ENCODE results near the gene HCN1.
A peak's percentile ranks its signal among the peaks of the same experiment; 100 is the strongest.

The HCN1 gene

DNA sequence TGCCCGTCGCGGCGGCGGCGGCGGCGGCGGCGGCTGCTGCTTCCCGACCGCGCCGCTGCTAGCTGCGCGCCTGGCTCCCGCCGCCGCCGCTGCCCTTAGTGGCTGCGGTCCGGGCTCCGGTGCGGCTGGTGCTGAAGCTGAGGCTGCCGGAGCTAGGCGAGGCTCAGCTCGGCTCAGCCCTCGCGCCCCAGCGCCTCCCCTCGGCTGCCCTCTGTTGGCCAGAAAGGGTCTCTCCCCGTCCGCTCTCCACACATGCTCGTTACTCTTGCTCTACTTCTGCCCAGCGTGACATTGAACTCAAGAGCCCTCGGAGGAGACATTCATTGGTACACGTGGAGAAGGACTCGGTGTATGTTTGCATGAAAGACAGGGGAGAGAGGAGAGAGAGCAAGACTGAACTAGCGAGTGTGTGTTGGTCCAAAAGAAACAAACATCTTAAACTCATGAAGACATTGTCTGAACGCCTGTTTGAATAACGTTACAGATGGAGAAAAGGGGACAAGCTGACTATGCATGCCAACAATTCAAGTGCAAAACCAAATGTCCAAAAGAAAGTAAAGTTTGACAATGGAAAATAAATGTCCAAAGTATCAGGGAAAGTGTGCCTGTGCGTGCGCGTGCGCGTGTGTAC is at the start of gene HCN1:
Gene HCN1 (minus strand): TSS at position 175 of the 631 bp plus-strand sequence.
- DNase-seq, result peak; percentile 96

DNA sequence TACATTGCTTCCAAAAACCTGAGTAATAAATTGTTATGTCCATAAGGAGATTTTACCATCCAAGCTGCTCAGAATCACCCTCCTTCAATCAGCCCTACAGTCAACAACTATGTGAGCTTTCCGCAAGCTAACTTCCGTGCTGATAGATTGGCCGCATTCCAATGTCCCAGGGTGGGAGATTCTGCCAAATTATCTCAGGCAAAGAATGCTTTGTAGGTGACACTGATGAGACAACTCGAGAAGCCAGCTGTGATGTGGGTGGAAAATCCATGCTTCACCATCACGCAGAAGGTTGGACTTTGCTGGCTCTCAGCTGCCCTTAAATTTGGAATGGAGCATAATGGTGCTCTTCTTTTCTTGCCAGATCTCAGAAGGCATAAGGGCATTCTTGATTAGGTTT is 44.9 kb upstream of the HCN1 start:
- DNase-seq, result no peak

DNA sequence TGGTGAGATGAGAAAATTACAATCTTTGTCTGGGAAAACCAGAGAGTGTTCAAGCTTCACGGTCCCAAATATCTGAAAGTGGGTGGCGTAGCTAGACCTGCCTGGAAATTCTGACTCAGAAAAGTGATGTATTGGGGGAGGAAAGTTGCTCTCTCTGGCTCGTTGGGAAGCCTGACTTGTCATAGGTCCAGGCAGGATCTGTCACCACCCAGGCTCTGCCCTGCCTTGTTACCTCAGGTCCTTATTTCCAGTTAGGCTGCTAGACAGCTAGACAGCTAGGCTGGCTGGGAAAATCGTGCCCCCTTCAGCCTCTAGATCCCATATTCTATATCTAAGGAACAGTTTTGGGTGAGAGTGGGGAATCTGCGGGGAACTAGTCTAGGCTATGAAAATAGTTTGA is 41.0 kb upstream of the HCN1 start:
- DNase-seq, result no peak

DNA sequence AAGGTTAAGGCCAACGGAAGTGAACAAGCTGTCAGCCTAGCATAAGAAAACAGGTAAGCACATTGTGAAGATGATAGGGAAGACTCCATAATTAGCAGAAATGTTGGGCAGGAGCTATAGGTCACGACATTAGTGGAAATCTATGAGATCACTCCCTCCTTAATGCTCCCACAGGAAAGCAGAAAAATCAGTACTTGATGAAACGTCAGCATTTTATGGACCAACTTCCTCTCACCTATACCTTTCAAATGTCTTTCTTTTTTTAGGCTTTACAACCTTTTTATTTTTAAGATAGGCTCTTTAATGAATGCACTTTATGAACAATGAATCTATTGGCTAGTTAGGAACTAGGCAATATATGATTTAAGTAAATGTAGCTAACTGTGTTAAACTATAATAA is 29.4 kb upstream of the HCN1 start:
- no peak for DNase-seq

DNA sequence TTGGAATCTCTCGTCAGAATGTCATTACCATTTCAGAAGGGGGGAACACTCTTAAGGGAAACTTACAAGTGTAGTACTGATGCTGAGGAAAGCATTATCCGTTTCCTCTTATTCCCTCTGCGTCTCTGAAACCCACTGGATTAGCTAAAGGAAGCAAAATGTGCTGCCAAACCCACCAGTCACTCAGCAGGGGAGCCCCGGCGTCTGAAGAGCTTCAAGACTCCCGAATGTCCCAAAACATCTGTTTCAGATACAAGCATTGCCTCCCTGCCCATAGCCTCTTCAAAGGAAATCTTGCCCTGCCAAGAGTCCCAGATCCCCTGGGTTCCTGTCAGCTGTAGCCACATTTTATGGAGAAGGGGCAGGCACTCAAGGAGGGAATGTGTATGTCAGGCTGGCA is 1.0 kb upstream of the HCN1 start:
- DNase-seq, result peak; percentile 22

DNA sequence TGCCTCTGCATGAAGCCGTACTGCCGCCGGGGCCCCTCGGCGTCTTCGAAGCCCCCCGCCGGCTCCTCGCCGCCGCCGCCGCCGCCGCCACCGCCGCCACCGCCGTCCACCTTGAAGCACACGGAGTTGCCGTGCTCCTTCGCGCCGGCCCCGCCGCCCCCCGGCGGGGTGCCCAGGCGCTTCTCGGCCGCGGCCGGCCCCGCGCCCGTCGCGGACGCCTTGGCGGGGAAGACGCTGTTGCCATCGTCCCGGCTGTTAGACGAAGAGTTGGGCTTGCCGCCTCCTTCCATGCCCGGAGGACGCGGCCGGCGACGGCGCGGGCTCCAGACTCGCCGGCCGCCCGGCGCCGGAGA is 400 bp downstream of the HCN1 start:
- no peak for DNase-seq

DNA sequence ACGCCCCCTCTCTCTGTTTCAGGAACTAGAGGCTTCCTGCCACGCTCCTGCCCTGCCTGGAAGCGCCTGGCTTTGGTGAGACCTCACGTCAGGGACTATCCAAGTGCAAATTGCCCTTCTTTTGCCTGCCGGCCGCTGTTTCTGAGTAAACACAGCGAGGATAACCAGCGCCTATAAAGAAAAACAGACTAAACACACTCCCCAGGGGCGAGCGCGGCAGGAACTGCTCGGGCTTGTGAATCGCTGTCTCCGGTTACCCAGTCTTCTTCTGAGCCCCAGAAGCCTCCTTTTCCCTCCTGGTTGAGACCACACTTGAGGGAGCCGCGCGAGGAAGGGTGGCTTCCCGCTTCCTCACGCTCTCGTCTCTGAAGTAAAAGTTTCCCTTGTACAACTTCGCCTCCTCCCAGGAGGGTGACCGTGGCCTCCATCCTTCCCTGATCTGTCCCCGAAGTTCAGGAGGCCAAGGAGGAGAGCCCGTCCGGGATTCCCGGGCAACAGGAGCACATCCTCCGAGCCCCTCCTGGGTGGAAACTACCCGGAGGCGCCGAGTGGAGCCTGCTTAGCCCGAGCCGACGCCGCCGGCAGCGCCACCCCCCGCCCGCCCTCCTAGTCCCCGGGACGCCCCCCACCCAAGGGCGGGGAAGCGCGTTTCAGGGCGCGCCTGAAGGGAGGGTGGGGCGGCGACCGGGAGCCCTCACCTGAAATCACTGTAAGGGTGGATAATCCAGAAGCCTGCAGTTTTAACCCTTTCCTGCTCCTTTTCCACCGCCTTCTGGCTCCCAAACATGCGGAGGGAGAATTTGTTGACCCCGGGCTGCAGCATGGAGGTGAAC is 993 bp downstream of the HCN1 start:
- peak; percentile 68 for DNase-seq

DNA sequence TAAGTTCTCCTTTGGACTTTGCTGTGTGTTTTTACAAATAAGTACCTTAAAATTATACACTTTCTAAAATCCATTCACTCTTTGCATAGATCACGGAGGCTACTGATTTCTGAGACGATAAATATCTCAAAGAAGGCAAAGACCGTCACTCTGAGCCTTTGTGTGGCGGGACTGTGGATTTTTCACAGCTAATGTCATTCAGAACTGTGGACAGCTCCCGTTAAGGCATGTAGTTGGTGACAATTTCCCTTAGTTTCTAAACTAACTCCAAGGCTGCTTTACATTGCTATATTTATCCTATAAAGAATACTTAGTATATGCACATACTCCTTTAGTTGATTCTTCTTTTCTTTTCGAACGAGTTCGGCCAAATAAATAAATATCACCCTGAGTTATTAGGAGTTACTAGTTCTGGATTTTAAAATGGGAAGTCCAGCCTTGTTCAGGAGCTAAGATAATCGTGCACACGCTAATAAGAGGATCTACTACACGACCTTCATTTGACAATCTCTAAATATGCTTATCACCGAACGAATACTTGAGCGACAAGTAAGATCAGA is 1.8 kb downstream of the HCN1 start:
- DNase-seq, result peak; percentile 57

DNA sequence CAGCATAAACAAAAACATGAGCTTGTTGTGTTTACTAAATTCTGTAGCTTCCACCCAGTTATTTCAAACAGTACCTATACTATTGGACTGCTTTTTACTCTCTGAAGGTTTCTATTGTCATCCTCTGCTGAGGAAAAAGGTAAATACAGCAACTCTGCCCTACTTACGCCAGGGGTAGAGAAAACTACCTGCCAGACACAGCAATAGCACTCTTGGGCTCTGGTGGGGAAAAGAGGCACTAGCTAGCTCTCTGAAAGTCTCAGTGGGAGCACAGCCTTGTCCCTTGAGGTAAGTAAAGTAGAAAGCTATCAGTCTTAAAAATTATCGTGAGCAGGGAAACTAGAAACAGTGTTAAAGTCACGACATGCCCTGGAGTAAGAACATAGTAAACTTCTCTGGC is 3.7 kb downstream of the HCN1 start:
- DNase-seq, result no peak

DNA sequence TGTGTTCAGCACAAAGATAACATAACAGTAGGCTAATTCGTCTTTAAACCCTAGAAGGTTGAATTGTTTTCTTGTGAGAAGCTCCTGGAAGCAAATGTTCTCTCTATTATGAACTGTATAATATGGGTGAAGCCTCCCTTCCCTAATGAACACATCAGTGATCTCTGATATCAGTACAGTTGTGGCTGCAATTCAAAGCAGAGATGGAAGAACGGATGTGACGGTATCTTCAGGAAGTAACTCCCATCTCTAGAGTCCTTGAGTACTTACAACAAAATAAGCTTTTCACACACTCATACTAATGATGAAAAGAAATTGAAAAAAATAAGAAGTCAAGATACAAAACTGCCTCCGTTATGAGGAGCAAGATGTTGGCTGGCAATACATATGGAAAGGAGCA is 4.5 kb downstream of the HCN1 start:
- no peak for DNase-seq

DNA sequence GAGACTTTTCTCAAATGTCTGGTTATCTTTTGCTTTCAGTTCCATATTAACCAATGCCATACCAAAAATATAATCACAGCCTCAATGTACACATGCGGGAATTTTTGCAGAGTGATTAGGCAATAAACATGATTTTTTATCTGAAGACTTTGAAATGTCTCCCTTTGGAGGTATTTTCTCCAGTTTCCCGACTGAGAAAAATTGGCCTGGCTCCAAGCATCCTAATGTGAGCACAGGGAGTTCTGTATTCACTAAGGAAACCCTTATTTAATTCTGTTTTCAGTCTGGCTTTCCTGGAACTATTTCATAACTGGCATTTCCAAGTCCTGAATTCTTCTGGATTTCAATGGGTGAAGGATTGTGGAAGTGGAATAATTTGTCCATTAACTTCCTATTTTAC is 8.5 kb downstream of the HCN1 start:
- DNase-seq, result peak; percentile 2

DNA sequence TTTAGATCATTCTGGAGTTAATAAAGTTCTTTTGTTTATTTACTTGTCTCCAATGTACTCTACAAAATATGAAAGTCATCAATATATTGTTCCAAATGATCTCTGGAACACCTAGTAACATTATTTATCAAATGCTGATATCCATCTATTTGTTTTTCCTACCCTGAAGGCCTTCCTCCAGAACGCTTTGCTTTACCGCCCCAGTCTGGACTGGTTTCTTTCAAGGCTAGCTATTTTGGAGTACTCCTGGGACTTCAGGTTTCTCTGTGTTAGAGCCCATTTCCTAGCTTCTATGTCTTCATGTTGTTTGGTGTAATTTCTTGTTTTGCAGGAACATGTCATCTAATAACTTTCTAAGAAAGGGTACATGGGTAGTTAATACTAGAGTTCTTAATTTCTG is 9.6 kb downstream of the HCN1 start:
- DNase-seq, result no peak

DNA sequence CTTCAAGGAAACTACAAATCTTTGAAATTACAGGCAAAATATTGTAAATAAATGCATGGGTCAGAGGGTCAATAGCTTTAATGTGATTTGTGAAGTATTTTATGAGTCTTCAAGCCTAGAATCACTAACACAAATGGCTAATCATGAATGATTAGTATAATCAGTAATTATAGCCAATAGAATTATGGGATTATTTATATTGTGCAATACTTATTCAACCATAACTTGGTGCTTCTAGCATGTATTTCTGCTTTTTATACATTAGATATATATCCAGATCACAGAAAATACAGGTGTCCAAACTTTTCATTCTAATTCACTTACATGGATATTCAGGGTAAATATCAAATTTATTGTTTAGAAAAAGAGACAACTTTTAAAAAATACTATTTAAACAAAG is 12.1 kb downstream of the HCN1 start:
- no peak for DNase-seq

DNA sequence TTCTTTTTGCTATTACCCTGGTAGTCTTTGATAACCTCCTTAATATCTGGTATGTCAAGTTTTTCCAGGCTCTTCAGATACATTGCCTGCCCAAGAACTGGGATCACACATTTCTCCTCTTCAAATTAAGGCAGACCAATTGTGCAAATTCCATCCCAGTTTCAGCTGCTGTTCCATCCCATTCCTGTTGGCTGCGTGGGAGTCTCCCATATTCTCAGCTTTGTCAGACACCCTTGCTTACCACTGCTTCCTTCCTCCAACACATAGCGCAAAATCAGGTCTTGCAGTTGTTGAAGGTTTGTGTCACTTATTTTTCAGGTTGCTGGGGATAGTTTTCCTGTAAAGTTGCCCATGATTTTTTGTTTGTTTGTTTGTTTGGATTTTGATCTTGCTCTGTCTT is 15.2 kb downstream of the HCN1 start:
- DNase-seq, result no peak

DNA sequence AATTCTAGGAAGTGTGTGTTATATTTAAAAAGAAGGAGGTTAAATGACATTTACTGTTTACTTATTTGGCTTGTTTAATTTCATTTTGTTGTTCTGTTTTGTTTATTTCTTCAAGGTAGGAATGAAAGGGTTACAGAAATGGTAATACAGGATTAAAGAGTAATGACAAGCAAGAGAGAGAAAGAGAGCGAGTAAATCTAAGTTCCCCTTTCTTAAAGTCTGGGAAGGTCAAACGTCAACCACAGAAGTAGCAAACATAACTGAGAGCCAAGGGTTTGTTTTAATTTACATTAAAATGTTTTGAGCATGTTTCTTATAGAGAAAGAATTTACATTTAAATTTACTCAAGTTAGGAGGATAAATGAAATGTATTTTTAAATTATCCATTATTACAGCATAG is 18.7 kb downstream of the HCN1 start:
- DNase-seq, result no peak

DNA sequence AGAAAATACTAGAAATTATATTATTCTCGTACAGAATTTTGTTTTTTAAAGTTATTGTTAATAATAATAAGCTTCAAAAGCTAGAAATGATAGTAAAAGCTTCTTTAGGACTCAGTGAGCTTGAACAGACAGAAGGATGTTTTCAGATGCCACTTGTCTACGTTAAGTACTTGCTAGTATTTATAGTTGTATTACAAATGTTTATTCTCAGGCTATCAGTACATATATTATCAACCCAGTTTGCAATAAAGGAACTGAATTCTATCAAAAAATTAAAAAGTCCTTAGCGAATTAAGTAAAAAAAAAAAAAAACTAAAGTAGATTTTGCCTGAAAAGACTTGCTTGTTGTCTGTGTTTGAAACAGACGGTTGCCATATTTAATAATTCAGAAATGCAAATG is 23.9 kb downstream of the HCN1 start:
- DNase-seq, result peak; percentile 26

DNA sequence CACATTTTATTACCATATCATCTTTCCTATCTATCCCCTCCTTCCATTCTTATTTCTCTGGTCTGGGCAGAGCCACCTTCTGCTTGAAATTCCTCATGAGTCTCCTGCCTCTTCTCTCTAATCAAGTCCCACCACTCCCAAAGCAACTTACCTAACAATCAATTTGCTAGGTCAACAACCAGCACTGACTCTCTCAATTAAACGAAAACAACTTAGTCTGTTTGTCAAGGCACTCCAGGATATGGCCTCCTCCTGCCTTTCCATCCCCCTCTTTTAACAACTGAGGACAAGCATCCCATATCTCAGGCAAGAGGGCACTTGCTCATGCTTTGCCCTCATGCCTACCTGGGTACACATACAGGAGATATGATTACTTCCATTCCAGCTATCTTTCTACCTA is 47.4 kb downstream of the HCN1 start:
- DNase-seq, result no peak

DNA sequence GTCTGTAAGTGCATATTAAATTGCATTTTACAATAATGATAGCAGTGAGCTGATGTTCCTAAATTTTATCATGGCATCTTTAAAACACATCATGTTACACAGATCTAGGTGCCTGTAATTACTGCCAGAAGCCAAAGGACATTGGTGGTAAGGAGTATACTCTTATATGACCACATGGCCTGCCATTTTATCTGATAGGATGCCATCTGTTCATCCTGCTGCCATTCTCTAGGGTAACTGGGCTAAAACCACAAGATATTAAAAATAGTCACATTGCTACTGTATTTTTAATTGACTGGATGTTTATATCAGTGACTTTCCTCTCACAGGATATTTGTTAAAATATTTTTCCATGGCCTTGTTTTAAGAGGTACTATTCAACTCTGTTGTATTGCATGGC is 53.1 kb downstream of the HCN1 start:
- DNase-seq, result no peak

DNA sequence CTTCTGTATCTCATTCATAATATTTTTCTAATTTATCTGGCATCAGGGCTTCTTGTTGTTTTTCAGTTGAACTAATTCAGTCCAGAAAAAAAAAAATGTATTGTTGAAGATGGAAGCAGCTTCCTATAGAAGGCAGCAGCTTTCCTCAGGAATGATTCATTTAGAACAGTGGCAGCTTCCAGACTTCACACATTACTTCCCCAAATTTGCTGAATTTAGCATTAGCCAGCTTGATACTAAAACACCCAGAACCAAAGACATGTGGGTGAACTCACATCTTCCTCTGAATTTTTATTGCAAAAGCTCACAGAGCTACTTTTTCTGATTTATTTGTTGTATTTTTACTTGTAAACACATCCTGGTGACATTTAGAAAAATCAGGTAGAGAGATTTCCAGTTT is 53.8 kb downstream of the HCN1 start:
- no peak for DNase-seq

DNA sequence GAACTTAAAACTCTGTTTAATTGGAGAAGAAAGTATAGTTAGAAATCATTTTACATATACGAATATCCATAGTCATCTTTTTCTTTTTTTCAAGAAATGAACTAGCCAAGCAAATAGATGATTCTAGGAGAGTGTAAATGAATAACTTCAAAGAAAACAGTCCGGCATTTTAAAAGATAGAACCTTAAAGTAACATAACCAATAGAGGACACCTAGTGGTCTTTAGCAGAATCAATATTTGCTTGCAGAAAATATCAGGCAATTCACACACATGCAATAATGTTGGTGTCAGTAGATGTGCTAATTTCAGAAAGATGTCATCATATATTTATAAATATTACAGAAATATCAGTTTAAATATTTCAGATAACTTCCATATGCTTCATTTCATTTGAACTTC is 57.1 kb downstream of the HCN1 start:
- peak; percentile 19 for DNase-seq

DNA sequence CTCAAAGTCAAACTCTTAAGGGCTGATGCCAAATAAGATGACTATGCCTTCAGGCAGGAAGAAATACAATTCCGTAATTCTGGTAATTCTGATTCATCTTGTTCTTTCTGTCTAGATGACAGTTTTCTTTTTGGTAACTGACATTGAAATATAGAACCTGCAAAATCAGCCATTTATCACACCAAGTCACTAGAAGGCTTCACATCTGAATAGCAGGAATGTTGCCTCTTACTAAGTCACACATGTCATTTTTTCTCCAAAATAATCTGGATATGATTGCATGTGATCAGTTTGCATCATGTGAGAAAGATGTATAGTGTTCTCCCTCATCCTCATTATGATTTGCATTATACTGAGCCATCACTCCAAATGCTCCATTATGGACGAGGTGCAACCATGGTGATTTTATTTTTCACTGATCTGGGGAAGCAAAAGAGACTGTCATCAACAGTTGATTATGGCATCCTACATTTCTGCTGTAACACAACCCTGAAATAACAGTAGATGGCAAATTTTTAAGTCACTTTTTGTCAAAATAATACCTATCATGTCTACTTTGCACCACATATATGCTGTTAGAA is 69.0 kb downstream of the HCN1 start:
- DNase-seq, result no peak

DNA sequence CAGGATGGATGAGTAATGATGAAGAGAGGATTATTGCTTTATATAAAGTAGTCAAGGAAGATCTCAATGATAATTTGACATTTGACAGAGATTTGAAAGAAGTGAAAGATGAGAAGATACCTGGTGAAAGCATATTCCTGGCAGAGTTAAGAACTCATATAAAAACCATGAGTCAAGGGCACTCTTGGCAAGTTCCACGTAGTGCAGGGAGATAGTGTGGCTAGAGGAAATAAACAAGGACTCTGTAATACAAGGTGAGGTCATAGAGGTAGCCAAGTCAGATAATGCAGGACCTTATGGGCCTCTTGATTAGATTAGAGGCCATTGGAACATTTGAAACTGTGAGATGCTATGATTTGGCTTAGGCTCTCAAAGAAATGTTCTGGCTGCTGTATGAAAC is 72.3 kb downstream of the HCN1 start:
- no peak for DNase-seq

DNA sequence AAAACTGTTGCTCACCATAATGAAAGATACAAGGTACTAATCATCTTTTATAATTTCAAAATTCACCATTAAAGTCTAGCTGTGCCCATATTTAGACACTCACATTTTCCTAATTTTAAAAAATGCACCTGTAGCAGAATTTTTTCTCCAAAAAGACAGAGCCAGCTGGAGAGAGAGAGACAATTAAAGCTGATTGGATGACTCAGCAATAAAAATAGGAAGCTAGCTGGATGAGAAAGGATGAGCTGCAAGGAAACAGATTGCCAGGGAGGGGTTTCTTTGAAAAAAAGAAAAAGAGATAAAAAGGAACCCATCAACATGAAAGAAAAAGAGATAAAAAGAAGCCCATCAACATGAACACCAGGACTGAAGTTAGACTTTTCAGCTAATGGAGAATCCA is 73.8 kb downstream of the HCN1 start:
- DNase-seq, result no peak

DNA sequence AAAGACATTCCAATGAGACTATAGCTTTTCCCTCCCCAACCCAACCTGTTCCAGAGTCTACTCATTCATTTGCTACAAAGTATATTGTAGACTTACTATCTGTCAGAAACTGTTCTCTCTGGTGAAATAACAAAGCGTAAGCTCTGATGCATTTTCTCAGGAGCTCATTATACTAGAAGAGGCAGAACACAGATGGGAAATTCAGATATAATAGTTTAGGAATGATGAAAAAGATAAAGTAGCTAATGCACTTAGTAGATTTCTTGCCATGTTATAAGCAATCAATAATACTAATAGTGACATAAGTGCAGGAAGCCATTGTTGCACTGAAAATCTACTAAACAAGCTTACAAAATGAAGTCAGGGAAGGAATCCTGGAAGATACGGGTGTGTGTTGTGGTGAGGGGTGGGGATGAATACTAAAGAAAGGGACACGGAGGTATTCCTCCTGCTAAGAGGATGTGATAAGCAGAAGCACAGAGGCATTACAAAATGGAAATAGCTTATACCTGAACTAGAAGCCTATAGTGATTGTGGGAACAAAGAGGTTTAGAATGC is 78.2 kb downstream of the HCN1 start:
- no peak for DNase-seq

Measured in eye (tissue), 1 donor.